NT2/D1 (cell line): ENCODE data around the gene SYS1.

Source experiments
- SUZ12 ChIP-seq: IDR thresholded peaks from 2 replicates; pipeline ENCODE4 v1.6.1; 2011; ENCODE audit not compliant: insufficient read length, insufficient read depth; ENCODE audit errors: extremely low read depth
- YY1 ChIP-seq: IDR thresholded peaks from 2 replicates; pipeline ENCODE4 v1.6.1; 2011; ENCODE audit not compliant: insufficient read length, insufficient read depth

DNA sequence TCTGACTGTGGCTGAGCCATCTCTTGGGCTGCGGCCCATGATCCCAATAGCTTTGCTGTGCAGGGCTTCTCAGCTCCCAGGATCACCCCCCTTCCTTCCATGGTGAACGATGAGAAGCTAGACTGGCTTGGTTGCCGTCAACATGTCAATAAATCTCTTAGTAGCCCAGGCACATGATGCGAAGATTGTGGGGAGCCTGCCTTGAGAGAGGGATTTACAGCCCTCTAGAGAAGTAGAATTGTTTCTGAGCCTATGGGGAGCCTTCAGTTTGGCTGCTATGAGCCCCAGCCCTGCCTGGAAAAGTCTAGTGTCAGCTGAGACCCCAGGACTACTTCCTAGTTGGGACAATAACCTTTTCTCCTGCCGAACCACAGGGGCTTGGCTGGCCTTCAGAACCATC is 49.7 kb downstream of the SYS1 start:
- TF ChIP-seq SUZ12 (no peak), YY1 (no peak)
